T-helper 1 cell treated with Interleukin-12 subunit alpha and Interleukin-12 subunit beta and Interleukin-4 antibody, amounts not matched to agents 30 ng/mL and 1 ng/mL, for 36 hours (primary cell): ENCODE measurements around the gene OPCML. TPM values are rescaled to one million over a fixed set of nuclear protein-coding genes. Genes with fewer than 3 reads are reported as not detected.

Source experiments
- intact Hi-C: fragments of 100-400 bp; cut with micrococcal nuclease; formaldehyde crosslinking; loops from one replicate; pipeline ENCODE4 v1.15.1; 2024
- total RNA-seq: library from RNA; stranded (reverse); gene quantifications from 2 replicates; pipeline ENCODE4 v1.2.3, GENCODE V29; 2022

The OPCML gene
- total RNA-seq, 1 donor from 2014 or later = 0.02 TPM

GRCh38 chr11:133047036-133047770, 485.1 kb downstream of the OPCML start:
- intact Hi-C loops = no loop called here

GRCh38 chr11:133046252-133046651, 486.0 kb downstream of the OPCML start:
- intact Hi-C loops = no loop called here

GRCh38 chr11:133041928-133042882, 490.1 kb downstream of the OPCML start:
- intact Hi-C loops = no loop called here

GRCh38 chr11:133041181-133041580, 491.1 kb downstream of the OPCML start:
- intact Hi-C loops = no loop called here

GRCh38 chr11:133040289-133040900, 491.9 kb downstream of the OPCML start:
- intact Hi-C loops = no loop called here

- intact Hi-C loops = no loop called here
These were observed 493.5 kb downstream of the OPCML start for GRCh38 chr11:133038850-133039249.

GRCh38 chr11:133034929-133035328, 497.4 kb downstream of the OPCML start:
- intact Hi-C loops = no loop called here

GRCh38 chr11:133029107-133029506, 503.2 kb downstream of the OPCML start:
- intact Hi-C loops = no loop called here

- intact Hi-C loops = no loop called here
These were observed 505.3 kb downstream of the OPCML start for GRCh38 chr11:133026952-133027351.

- intact Hi-C loops = no loop called here
These were observed 508.0 kb downstream of the OPCML start for GRCh38 chr11:133024301-133024700.

- intact Hi-C loops = no loop called here
These were observed 509.1 kb downstream of the OPCML start for GRCh38 chr11:133023232-133023631.

GRCh38 chr11:133021553-133021952, 510.7 kb downstream of the OPCML start:
- intact Hi-C loops = no loop called here

- intact Hi-C loops = no loop called here
These were observed 512.0 kb downstream of the OPCML start for GRCh38 chr11:133020372-133020714.

- intact Hi-C loops = no loop called here
These were observed 512.5 kb downstream of the OPCML start for GRCh38 chr11:133019545-133020371.

GRCh38 chr11:133015457-133015856, 516.8 kb downstream of the OPCML start:
- intact Hi-C loops = no loop called here

- intact Hi-C loops = no loop called here
These were observed 518.0 kb downstream of the OPCML start for GRCh38 chr11:133014337-133014736.

GRCh38 chr11:133012803-133013202, 519.5 kb downstream of the OPCML start:
- intact Hi-C loops = no loop called here

- intact Hi-C loops = no loop called here
These were observed 520.7 kb downstream of the OPCML start for GRCh38 chr11:133011604-133012003.

- intact Hi-C loops = no loop called here
These were observed 525.2 kb downstream of the OPCML start for GRCh38 chr11:133007027-133007584.

- intact Hi-C loops = no loop called here
These were observed 527.9 kb downstream of the OPCML start for GRCh38 chr11:133004369-133004768.

- intact Hi-C loops = no loop called here
These were observed 532.8 kb downstream of the OPCML start for GRCh38 chr11:132999516-132999915.
